Esophagus squamous epithelium (tissue), 4 donors: ENCODE results near the gene DGKD.

Source experiments
- CTCF ChIP-seq, 6 experiments: fragments of 450-650 bp in 4 of 6; fragments of 200-600 bp in 2 of 6; sonication (generic) in 2 of 6; IDR thresholded peaks; one replicate each; pipeline ENCODE4 v1.5.1; 2016 to 2019; ENCODE audit warnings: antibody characterized with exemption in 6 of 6, mild to moderate bottlenecking in 4 of 6, moderate library complexity in 4 of 6
- POLR2A ChIP-seq, 4 donors: fragments of 450-650 bp; IDR thresholded peaks; one replicate each; pipeline ENCODE4 v1.6.1; 2017; ENCODE audit warnings: antibody characterized with exemption in 4 of 4, mild to moderate bottlenecking in 4 of 4, moderate library complexity in 3 of 4

DNA sequence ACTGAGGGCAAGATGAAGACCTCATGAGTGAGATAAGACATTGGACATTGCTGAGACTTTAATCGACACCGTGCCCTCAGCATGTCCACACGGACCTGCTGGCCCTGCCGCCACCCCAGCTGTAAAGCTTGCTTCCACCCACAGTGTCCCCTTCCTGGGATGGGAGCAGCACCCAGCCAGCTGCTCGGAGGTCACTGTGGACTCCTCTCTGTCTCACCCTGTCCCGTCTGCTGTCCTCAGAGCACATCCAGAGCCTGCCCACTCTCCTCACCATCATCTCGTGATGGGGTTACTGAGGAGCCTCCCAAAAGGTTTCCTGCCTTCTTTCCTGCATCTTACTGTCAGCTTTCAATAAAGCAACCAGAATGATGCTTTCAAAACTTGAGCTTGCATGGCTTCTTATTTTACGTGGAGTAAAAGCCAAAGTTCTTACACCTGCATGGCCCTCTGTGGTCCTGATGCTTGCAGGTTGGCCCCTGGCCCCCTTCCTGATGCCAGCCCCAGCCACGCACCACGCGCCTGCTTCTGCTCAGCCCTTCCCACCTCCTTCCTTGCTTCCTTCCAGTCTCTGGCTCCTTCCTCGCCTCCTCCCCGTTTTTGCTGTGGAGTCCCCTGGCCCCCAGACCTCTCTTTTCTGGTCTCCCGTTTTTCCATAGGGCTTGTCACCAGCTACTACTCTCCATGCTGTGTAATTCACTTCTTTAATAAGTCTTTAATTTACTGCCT lies 67.0 kb downstream of the DGKD start:
- no peak for TF ChIP-seq POLR2A (IDR thresholded peaks at IDR 0.05)
- no peak for TF ChIP-seq CTCF (IDR thresholded peaks at IDR 0.05)
